ENCODE data around the gene SEMA5A.

The SEMA5A gene

DNA sequence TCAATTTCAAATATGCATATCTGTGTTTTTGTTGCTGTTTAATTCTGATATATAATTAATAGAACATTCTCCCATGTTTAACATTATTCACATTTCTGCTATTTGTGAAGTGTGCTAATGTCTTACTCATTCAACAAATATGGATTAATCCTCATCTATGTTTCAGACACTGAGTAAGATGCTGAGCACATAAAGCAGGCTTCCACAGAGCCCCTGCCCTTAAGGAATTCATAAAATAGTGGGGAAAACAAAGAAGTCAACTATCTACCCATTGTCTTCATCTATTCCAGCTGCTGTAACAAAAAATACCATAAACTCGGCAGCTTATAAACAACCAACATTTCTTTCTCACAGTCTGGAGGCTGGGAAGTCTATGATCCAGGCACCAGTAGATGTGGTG, 333.3 kb downstream of the SEMA5A start:
- no peaks in the 10 kb centered on the region for H3K36me3 ChIP-seq (ENCODE audit: control insufficient read depth in 2 of 2, insufficient read depth in 1 of 2, low read length in 2 of 2)
- no peak overlapping the region for H3K4me3 ChIP-seq (ENCODE audit: low read depth, low read length)
- no peak overlapping the region for H3K27ac ChIP-seq (ENCODE audit: extremely low read depth, low read depth, low read length)
- TF ChIP-seq, protein P1, sequence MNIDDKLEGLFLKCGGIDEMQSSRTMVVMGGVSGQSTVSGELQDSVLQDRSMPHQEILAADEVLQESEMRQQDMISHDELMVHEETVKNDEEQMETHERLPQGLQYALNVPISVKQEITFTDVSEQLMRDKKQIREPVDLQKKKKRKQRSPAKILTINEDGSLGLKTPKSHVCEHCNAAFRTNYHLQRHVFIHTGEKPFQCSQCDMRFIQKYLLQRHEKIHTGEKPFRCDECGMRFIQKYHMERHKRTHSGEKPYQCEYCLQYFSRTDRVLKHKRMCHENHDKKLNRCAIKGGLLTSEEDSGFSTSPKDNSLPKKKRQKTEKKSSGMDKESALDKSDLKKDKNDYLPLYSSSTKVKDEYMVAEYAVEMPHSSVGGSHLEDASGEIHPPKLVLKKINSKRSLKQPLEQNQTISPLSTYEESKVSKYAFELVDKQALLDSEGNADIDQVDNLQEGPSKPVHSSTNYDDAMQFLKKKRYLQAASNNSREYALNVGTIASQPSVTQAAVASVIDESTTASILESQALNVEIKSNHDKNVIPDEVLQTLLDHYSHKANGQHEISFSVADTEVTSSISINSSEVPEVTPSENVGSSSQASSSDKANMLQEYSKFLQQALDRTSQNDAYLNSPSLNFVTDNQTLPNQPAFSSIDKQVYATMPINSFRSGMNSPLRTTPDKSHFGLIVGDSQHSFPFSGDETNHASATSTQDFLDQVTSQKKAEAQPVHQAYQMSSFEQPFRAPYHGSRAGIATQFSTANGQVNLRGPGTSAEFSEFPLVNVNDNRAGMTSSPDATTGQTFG (tag by site-specific recombination; IDR thresholded peaks at IDR 0.05; ENCODE audit: borderline replicate concordance): no peak
- TF ChIP-seq YY1 (tag by site-specific recombination; IDR thresholded peaks at IDR 0.05): no peak
- no peak for TF ChIP-seq GFI1B (tag by site-specific recombination; IDR thresholded peaks at IDR 0.05)
- TF ChIP-seq, protein P2, sequence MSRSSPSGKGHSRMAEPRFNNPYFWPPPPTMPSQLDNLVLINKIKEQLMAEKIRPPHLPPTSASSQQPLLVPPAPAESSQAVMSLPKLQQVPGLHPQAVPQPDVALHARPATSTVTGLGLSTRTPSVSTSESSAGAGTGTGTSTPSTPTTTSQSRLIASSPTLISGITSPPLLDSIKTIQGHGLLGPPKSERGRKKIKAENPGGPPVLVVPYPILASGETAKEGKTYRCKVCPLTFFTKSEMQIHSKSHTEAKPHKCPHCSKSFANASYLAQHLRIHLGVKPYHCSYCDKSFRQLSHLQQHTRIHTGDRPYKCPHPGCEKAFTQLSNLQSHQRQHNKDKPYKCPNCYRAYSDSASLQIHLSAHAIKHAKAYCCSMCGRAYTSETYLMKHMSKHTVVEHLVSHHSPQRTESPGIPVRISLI (tag by site-specific recombination; IDR thresholded peaks at IDR 0.05): no peak
- no peak for TF ChIP-seq ZNF146 (tag by site-specific recombination; IDR thresholded peaks at IDR 0.05)
- TF ChIP-seq MYNN (tag by site-specific recombination; IDR thresholded peaks at IDR 0.05; ENCODE audit: borderline replicate concordance): no peak
- no peak for TF ChIP-seq REPIN1 (tag by site-specific recombination; IDR thresholded peaks at IDR 0.05; ENCODE audit: low read depth)
- POLR2A ChIA-PET: no interaction called here
- CTCF ChIA-PET: interaction anchor here (0.7 to 0.8 kb wide), 2 partner anchors 1038 to 1285 kb away, joined by 4 read pairs; partner anchors contain the start of gene CCT5
- no peaks in the 10 kb centered on the region; the same call in 1 of the 2 replicates for H3K9me3 ChIP-seq (ENCODE audit: control insufficient read depth, insufficient read depth, low read depth, low read length)
- no peaks in the 10 kb centered on the region for H3K4me1 ChIP-seq (ENCODE audit: control insufficient read depth, insufficient read depth, low read length)

DNA sequence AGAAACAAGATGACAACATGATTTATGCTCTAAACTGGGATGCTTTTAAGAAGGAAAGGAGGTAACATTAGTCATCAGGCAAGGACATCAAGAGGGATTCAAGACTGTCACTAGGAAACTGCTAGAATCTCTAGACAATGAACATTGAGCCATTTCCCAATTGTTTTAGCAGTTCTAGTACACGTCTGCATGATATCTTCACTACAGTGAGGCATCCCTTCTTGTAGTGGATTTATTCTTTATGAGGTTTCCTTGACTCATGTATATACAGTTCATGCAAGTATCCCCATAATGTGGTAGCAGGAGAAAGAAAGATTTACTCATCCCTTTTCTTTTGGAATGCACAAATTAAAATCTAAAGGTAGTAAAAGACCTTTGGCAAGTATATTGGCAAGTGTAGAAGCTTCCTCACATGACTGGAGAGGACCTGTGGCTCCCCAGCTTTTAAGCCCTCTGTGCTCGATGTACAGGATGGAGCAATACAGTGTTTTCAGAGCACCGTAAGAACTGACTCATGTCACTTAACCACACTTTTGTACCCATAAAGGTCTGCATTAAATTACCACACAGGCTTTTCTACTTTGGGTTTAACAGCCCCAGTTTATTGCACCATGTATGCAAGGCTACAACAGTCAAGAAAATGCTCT, 335.9 kb downstream of the SEMA5A start:
- CTCF ChIA-PET: no interaction called here

More for the DNA sequence above, 335.9 kb downstream of the SEMA5A start:
- Histone ChIP-seq H3K4me1 (ENCODE audit: control insufficient read depth, insufficient read depth, low read length) (no peaks in the 10 kb centered on the region), H3K36me3 (ENCODE audit: control insufficient read depth in 2 of 2, insufficient read depth in 1 of 2, low read length in 2 of 2) (no peaks in the 10 kb centered on the region), H3K9me3 (ENCODE audit: control insufficient read depth, insufficient read depth, low read depth, low read length) (no peaks in the 10 kb centered on the region), H3K4me3 (ENCODE audit: low read depth, low read length) (no peak overlapping the region), H3K27ac (ENCODE audit: extremely low read depth, low read depth, low read length) (no peak overlapping the region)
- POLR2A ChIA-PET: no interaction called here
- TF ChIP-seq, protein P3, sequence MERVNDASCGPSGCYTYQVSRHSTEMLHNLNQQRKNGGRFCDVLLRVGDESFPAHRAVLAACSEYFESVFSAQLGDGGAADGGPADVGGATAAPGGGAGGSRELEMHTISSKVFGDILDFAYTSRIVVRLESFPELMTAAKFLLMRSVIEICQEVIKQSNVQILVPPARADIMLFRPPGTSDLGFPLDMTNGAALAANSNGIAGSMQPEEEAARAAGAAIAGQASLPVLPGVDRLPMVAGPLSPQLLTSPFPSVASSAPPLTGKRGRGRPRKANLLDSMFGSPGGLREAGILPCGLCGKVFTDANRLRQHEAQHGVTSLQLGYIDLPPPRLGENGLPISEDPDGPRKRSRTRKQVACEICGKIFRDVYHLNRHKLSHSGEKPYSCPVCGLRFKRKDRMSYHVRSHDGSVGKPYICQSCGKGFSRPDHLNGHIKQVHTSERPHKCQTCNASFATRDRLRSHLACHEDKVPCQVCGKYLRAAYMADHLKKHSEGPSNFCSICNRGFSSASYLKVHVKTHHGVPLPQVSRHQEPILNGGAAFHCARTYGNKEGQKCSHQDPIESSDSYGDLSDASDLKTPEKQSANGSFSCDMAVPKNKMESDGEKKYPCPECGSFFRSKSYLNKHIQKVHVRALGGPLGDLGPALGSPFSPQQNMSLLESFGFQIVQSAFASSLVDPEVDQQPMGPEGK (tag by site-specific recombination; IDR thresholded peaks at IDR 0.05): no peak
- TF ChIP-seq GFI1B (tag by site-specific recombination; IDR thresholded peaks at IDR 0.05) (no peak), ZNF426 (tag by site-specific recombination; IDR thresholded peaks at IDR 0.05) (no peak), ZNF747 (tag by site-specific recombination; IDR thresholded peaks at IDR 0.05) (no peak), HOXA7 (CRISPR knock-in tag; IDR thresholded peaks at IDR 0.05; ENCODE audit: borderline replicate concordance) (no peak), ZNF571 (tag by site-specific recombination; IDR thresholded peaks at IDR 0.05) (no peak), ZNF768 (tag by site-specific recombination; IDR thresholded peaks at IDR 0.05) (no peak), SALL2 (tag by site-specific recombination; IDR thresholded peaks at IDR 0.05; ENCODE audit: borderline replicate concordance) (no peak), ZFP41 (tag by site-specific recombination; IDR thresholded peaks at IDR 0.05; ENCODE audit: borderline replicate concordance) (no peak), ZNF654 (tag by site-specific recombination; IDR thresholded peaks at IDR 0.05; ENCODE audit: low read depth) (no peak)
- TF ChIP-seq, protein P4, sequence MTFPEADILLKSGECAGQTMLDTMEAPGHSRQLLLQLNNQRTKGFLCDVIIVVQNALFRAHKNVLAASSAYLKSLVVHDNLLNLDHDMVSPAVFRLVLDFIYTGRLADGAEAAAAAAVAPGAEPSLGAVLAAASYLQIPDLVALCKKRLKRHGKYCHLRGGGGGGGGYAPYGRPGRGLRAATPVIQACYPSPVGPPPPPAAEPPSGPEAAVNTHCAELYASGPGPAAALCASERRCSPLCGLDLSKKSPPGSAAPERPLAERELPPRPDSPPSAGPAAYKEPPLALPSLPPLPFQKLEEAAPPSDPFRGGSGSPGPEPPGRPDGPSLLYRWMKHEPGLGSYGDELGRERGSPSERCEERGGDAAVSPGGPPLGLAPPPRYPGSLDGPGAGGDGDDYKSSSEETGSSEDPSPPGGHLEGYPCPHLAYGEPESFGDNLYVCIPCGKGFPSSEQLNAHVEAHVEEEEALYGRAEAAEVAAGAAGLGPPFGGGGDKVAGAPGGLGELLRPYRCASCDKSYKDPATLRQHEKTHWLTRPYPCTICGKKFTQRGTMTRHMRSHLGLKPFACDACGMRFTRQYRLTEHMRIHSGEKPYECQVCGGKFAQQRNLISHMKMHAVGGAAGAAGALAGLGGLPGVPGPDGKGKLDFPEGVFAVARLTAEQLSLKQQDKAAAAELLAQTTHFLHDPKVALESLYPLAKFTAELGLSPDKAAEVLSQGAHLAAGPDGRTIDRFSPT (tag by site-specific recombination; IDR thresholded peaks at IDR 0.05): no peak
